ENCODE data around the gene RNF182.
"Not testable (repeated sequence)": the region's sequence is repeated elsewhere in the genome, so short reads cannot be mapped to it uniquely, and the experiment has no call there.

Gene RNF182

GRCh38 chr6:13991393-13991792 lies 66.6 kb downstream of the RNF182 start:
- no peak for DNase-seq (ENCODE audit: low read depth)
- H3K4me3 ChIP-seq (ENCODE audit: low read depth, low read length) = no peak overlapping the region

GRCh38 chr6:13992417-13993055 lies 67.8 kb downstream of the RNF182 start:
- H3K4me3 ChIP-seq (ENCODE audit: low read depth, low read length) = no peak overlapping the region
- DNase-seq (ENCODE audit: low read depth) = peak; percentile 60

GRCh38 chr6:13993416-13993815 lies 68.7 kb downstream of the RNF182 start:
- no peak for DNase-seq (ENCODE audit: low read depth)
- no peak overlapping the region for H3K4me3 ChIP-seq (ENCODE audit: low read depth, low read length)

- no peak overlapping the region for H3K4me3 ChIP-seq (ENCODE audit: low read depth, low read length)
- no peak for DNase-seq (ENCODE audit: low read depth)
These were observed 73.6 kb downstream of the RNF182 start for GRCh38 chr6:13998356-13998755.

GRCh38 chr6:14000901-14001300 lies 76.1 kb downstream of the RNF182 start:
- no peak overlapping the region for H3K4me3 ChIP-seq (ENCODE audit: low read depth, low read length)

GRCh38 chr6:14001329-14002012 lies 76.7 kb downstream of the RNF182 start:
- DNase-seq (ENCODE audit: low read depth) = peak; percentile 99
- no peak overlapping the region for H3K4me3 ChIP-seq (ENCODE audit: low read depth, low read length)

More at GRCh38 chr6:14000901-14001300, 76.1 kb downstream of the RNF182 start:
- DNase-seq (ENCODE audit: low read depth) = peak; percentile 25

GRCh38 chr6:14002176-14002947 lies 77.6 kb downstream of the RNF182 start:
- no peak overlapping the region for H3K4me3 ChIP-seq (ENCODE audit: low read depth, low read length)

GRCh38 chr6:14004258-14004657 lies 79.5 kb downstream of the RNF182 start:
- no peak overlapping the region for H3K4me3 ChIP-seq (ENCODE audit: low read depth, low read length)
- no peak for DNase-seq (ENCODE audit: low read depth)

More at GRCh38 chr6:14002176-14002947, 77.6 kb downstream of the RNF182 start:
- no peak for DNase-seq (ENCODE audit: low read depth)

- no peak overlapping the region for H3K4me3 ChIP-seq (ENCODE audit: low read depth, low read length)
These were observed 84.1 kb downstream of the RNF182 start for GRCh38 chr6:14008809-14009208.

GRCh38 chr6:14009431-14009830 lies 84.7 kb downstream of the RNF182 start:
- no peak for DNase-seq (ENCODE audit: low read depth)
- H3K4me3 ChIP-seq (ENCODE audit: low read depth, low read length) = no peak overlapping the region

More at GRCh38 chr6:14008809-14009208, 84.1 kb downstream of the RNF182 start:
- DNase-seq (ENCODE audit: low read depth) = no peak

GRCh38 chr6:14010275-14010674 lies 85.5 kb downstream of the RNF182 start:
- DNase-seq (ENCODE audit: low read depth) = no peak
- H3K4me3 ChIP-seq (ENCODE audit: low read depth, low read length) = no peak overlapping the region

- H3K4me3 ChIP-seq (ENCODE audit: low read depth, low read length) = no peak overlapping the region
- no peak for DNase-seq (ENCODE audit: low read depth)
These were observed 87.7 kb downstream of the RNF182 start for GRCh38 chr6:14012313-14013030.

- H3K4me3 ChIP-seq (ENCODE audit: low read depth, low read length) = no peak overlapping the region
- no peak for DNase-seq (ENCODE audit: low read depth)
These were observed 91.2 kb downstream of the RNF182 start for GRCh38 chr6:14015964-14016363.

- H3K4me3 ChIP-seq (ENCODE audit: low read depth, low read length) = no peak overlapping the region
- no peak for DNase-seq (ENCODE audit: low read depth)
These were observed 91.7 kb downstream of the RNF182 start for GRCh38 chr6:14016432-14016831.

GRCh38 chr6:14016935-14017625 lies 92.3 kb downstream of the RNF182 start:
- DNase-seq (ENCODE audit: low read depth) = peak; percentile 17
- H3K4me3 ChIP-seq (ENCODE audit: low read depth, low read length) = no peak overlapping the region

- DNase-seq (ENCODE audit: low read depth) = no peak
- no peak overlapping the region for H3K4me3 ChIP-seq (ENCODE audit: low read depth, low read length)
These were observed 93.1 kb downstream of the RNF182 start for GRCh38 chr6:14017626-14018475.

GRCh38 chr6:14018559-14018958 lies 93.8 kb downstream of the RNF182 start:
- DNase-seq (ENCODE audit: low read depth); H3K4me3 ChIP-seq (ENCODE audit: low read depth, low read length): not testable (repeated sequence)

- no peak for DNase-seq (ENCODE audit: low read depth)
- no peak overlapping the region for H3K4me3 ChIP-seq (ENCODE audit: low read depth, low read length)
These were observed 95.8 kb downstream of the RNF182 start for GRCh38 chr6:14020551-14020950.
